Left lung (tissue), 14 donors: ENCODE data around the gene SELENOH. TPM values are rescaled to one million over a fixed set of nuclear protein-coding genes. Genes with fewer than 3 reads are reported as not detected.

ENCODE experiments used
- ATAC-seq: fragments of 200-7000 bp; cut with Tn5 transposase; one replicate; pipeline ENCODE4 v1.9.1; 2020; ENCODE audit warnings: moderate library complexity
- DNase-seq, 4 donors: peaks; one replicate each; pipeline ENCODE4 v3.0.0-alpha.2; 2013 to 2020
- H3K27ac ChIP-seq, 2 donors: fragments of 200-600 bp; sonication (generic) in 1 of 2; one replicate each; pipeline versions ENCODE4 v1.5.0 to v1.8.0; 2020 to 2021
- H3K27me3 ChIP-seq, 2 donors: fragments of 200-600 bp; sonication (generic) in 1 of 2; one replicate each; pipeline versions ENCODE4 v1.5.0 to v1.8.0; 2020 to 2021
- H3K36me3 ChIP-seq, 2 donors: fragments of 200-600 bp; sonication (generic) in 1 of 2; one replicate each; pipeline versions ENCODE4 v1.5.0 to v1.8.0; 2020 to 2021
- H3K4me1 ChIP-seq, 2 donors: fragments of 200-600 bp; one replicate each; pipeline ENCODE4 v1.8.0; 2021
- H3K4me3 ChIP-seq, 2 donors: fragments of 200-600 bp; sonication (generic) in 1 of 2; one replicate each; pipeline versions ENCODE4 v1.5.0 to v1.8.0; 2020 to 2021; ENCODE audit warnings: mild to moderate bottlenecking in 1 of 2
- H3K9me3 ChIP-seq, 2 donors: fragments of 200-600 bp; sonication (generic) in 1 of 2; one replicate each; pipeline versions ENCODE4 v1.5.0 to v1.8.0; 2020 to 2021
- intact Hi-C, 2 donors: fragments of 100-400 bp; cut with DNase I; formaldehyde crosslinking; loops; one replicate each; pipeline versions ENCODE4 v1.11.2 to v1.14.2; 2022
- long read RNA-seq, 12 donors: library from polyadenylated mRNA in 2 of 12; unstranded in 2 of 12; transcript quantifications; one replicate each; pipeline ENCODE4 v2.0.0 and lab custom pipeline, GENCODE V29; 2019 to 2026
- polyA plus RNA-seq, 6 donors: library from polyadenylated mRNA; unstranded; fragments of 120-200 nt; gene quantifications; one replicate each; pipeline ENCODE4 v1.2.1, GENCODE V29; 2013; ENCODE audit not compliant: insufficient read length in 6 of 6
- total RNA-seq, 2 donors: library from RNA; stranded (reverse); fragmentation: NEBNext Ultra II Directional; extraction: Animal tissue kit (Norgen Biotek cat#: 25700); gene quantifications; one replicate each; pipeline ENCODE4 v1.2.1, GENCODE V29; 2021
- TF ChIP-seq, protein P1 (sequence below), 2 donors: fragments of 200-600 bp; sonication (generic) in 1 of 2; IDR thresholded peaks; one replicate each; pipeline versions ENCODE4 v1.5.0 to v1.8.0; 2021; ENCODE audit warnings: antibody characterized with exemption in 2 of 2
- donor health status: DM: no; HTN: yes; CAD: no.
- donor health status: DM: no; HTN: no; CAD: no.

The SELENOH gene, protein sequence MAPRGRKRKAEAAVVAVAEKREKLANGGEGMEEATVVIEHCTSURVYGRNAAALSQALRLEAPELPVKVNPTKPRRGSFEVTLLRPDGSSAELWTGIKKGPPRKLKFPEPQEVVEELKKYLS
- total RNA-seq, result 100 to 1,000 TPM in 1 of 2 donors, 10 to 100 TPM in 1; 94.1 to 108 TPM
- 100 to 1,000 TPM; 100 to 130 (median 116) TPM for polyA plus RNA-seq
- long read RNA-seq, donor 1, transcript SELENOH-201 (3 exons, 833 nt), result minor isoform, 12 of 270 reads
- long read RNA-seq, donor 1, transcript SELENOH-205 (3 exons, 1,039 nt), result minor isoform, 11 of 270 reads
- long read RNA-seq, donor 1, transcript SELENOH-202 (4 exons, 469 nt), result minor isoform, 11 of 270 reads
- long read RNA-seq, donor 1, transcript SELENOH-204 (4 exons, 818 nt), result major isoform, 211 of 270 reads
- long read RNA-seq, donor 1, partial matches to known transcripts, result 14 of 270 reads
- long read RNA-seq, donor 1, other reads (novel, unspliced or antisense), result 5 of 270 reads
- long read RNA-seq, donor 2, transcript SELENOH-204 (4 exons, 818 nt), result major isoform, 149 of 200 reads
- long read RNA-seq, donor 2, transcript SELENOH-207 (1 exons, 523 nt), result minor isoform, 6 of 200 reads
- long read RNA-seq, donor 2, transcript SELENOH-202 (4 exons, 469 nt), result minor isoform, 5 of 200 reads
- long read RNA-seq, donor 2, transcript SELENOH-201 (3 exons, 833 nt), result minor isoform, 5 of 200 reads
- long read RNA-seq, donor 2, partial matches to known transcripts, result 27 of 200 reads
- long read RNA-seq, donor 2, other reads (novel, unspliced or antisense), result 0 of 200 reads
- long read RNA-seq, donor 3, transcript SELENOH-202 (4 exons, 469 nt), result minor isoform, 9 of 180 reads
- long read RNA-seq, donor 3, transcript SELENOH-204 (4 exons, 818 nt), result major isoform, 147 of 180 reads
- long read RNA-seq, donor 3, transcript SELENOH-205 (3 exons, 1,039 nt), result minor isoform, 5 of 180 reads
- long read RNA-seq, donor 3, partial matches to known transcripts, result 10 of 180 reads
- long read RNA-seq, donor 3, other reads (novel, unspliced or antisense), result 0 of 180 reads
- long read RNA-seq, donor 4, transcript SELENOH-201 (3 exons, 833 nt), result minor isoform, 5 of 178 reads
- long read RNA-seq, donor 4, transcript SELENOH-204 (4 exons, 818 nt), result major isoform, 165 of 178 reads
- long read RNA-seq, donor 4, partial matches to known transcripts, result 1 of 178 reads
- long read RNA-seq, donor 4, other reads (novel, unspliced or antisense), result 2 of 178 reads
- long read RNA-seq, donor 5, transcript SELENOH-204 (4 exons, 818 nt), result major isoform, 159 of 205 reads
- long read RNA-seq, donor 5, transcript SELENOH-205 (3 exons, 1,039 nt), result minor isoform, 6 of 205 reads
- long read RNA-seq, donor 5, transcript SELENOH-207 (1 exons, 523 nt), result minor isoform, 8 of 205 reads
- long read RNA-seq, donor 5, transcript SELENOH-202 (4 exons, 469 nt), result minor isoform, 6 of 205 reads
- long read RNA-seq, donor 5, partial matches to known transcripts, result 17 of 205 reads
- long read RNA-seq, donor 5, other reads (novel, unspliced or antisense), result 0 of 205 reads
- long read RNA-seq, donor 6, transcript SELENOH-201 (3 exons, 833 nt), result minor isoform, 9 of 260 reads
- long read RNA-seq, donor 6, transcript SELENOH-204 (4 exons, 818 nt), result major isoform, 210 of 260 reads
- long read RNA-seq, donor 6, transcript SELENOH-202 (4 exons, 469 nt), result minor isoform, 5 of 260 reads
- long read RNA-seq, donor 6, partial matches to known transcripts, result 28 of 260 reads
- long read RNA-seq, donor 6, other reads (novel, unspliced or antisense), result 0 of 260 reads
- long read RNA-seq, donor 7, transcript SELENOH-204 (4 exons, 818 nt), result major isoform, 116 of 135 reads
- long read RNA-seq, donor 7, transcript SELENOH-205 (3 exons, 1,039 nt), result minor isoform, 9 of 135 reads
- long read RNA-seq, donor 7, partial matches to known transcripts, result 0 of 135 reads
- long read RNA-seq, donor 7, other reads (novel, unspliced or antisense), result 0 of 135 reads
- long read RNA-seq, donor 8, transcript SELENOH-204 (4 exons, 818 nt), result major isoform, 113 of 130 reads
- long read RNA-seq, donor 8, transcript SELENOH-201 (3 exons, 833 nt), result minor isoform, 5 of 130 reads
- long read RNA-seq, donor 8, transcript SELENOH-207 (1 exons, 523 nt), result minor isoform, 6 of 130 reads
- long read RNA-seq, donor 8, partial matches to known transcripts, result 0 of 130 reads
- long read RNA-seq, donor 8, other reads (novel, unspliced or antisense), result 0 of 130 reads
- long read RNA-seq, donor 9, partial matches to known transcripts, result 0 of 4 reads
- long read RNA-seq, donor 9, other reads (novel, unspliced or antisense), result 0 of 4 reads
- long read RNA-seq, donor 10, transcript SELENOH-202 (4 exons, 469 nt), result minor isoform, 5 of 159 reads
- long read RNA-seq, donor 10, transcript SELENOH-204 (4 exons, 818 nt), result major isoform, 144 of 159 reads
- long read RNA-seq, donor 10, transcript SELENOH-201 (3 exons, 833 nt), result minor isoform, 5 of 159 reads
- long read RNA-seq, donor 10, partial matches to known transcripts, result 1 of 159 reads
- long read RNA-seq, donor 10, other reads (novel, unspliced or antisense), result 4 of 159 reads
- long read RNA-seq, donor 11, transcript SELENOH-205 (3 exons, 1,039 nt), result minor isoform, 5 of 157 reads
- long read RNA-seq, donor 11, transcript SELENOH-204 (4 exons, 818 nt), result major isoform, 130 of 157 reads
- long read RNA-seq, donor 11, transcript SELENOH-202 (4 exons, 469 nt), result minor isoform, 10 of 157 reads
- long read RNA-seq, donor 11, transcript SELENOH-201 (3 exons, 833 nt), result minor isoform, 7 of 157 reads
- long read RNA-seq, donor 11, partial matches to known transcripts, result 0 of 157 reads
- long read RNA-seq, donor 11, other reads (novel, unspliced or antisense), result 0 of 157 reads
- long read RNA-seq, donor 12, transcript SELENOH-204 (4 exons, 818 nt), result major isoform, 113 of 125 reads
- long read RNA-seq, donor 12, partial matches to known transcripts, result 0 of 125 reads
- long read RNA-seq, donor 12, other reads (novel, unspliced or antisense), result 0 of 125 reads

DNA sequence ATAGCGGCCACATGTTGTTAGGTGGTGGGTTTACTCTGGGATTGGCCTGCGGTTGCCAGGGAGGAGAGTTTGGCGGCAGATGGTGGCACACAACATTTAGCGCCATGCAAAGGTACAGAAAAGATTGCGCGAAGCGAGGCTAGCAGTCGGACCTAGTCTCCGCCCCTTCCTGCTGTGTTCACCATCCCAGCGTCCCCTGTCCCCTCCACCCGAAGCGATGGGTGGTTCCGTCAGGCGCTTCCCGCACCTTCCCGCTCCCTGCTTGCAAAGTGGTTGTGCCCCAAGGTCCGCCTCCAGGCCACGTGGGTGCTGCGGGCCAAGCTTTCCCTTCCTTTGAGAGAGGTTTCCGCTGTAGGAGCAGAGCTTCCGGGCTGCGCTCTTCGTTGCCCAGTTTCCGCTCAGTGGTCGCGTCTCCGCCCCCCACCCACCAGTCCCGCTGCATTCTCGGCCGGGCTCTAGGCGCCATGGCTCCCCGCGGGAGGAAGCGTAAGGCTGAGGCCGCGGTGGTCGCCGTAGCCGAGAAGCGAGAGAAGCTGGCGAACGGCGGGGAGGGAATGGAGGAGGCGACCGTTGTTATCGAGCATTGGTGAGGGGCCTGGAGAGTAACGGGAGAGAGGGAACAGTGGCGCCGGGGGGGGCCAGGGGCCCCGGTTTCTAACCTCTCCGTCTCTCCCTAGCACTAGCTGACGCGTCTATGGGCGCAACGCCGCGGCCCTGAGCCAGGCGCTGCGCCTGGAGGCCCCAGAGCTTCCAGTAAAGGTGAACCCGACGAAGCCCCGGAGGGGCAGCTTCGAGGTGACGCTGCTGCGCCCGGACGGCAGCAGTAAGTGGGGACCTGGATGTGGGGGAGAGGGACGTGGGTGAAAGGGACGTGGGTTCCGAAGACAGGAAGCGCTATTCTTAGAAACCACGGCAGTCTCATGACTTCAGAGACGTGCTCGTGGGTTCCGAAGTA, at the start of gene SELENOH:
TSS of gene SELENOH (plus strand) at position 360 of the 955 bp plus-strand sequence. CDS start at position 465, 105 bp downstream.
- Histone ChIP-seq H3K4me1 (peaks cover 6 to 26% of the 10 kb centered on the region in 2 donors), H3K27me3 (no peaks in the 10 kb centered on the region), H3K27ac (peak within 1 kb of the TSS; percentile 90 to 93), H3K36me3 (peaks cover 0 to 65% of the 10 kb centered on the region in 2 donors), H3K9me3 (no peaks in the 10 kb centered on the region), H3K4me3 (peak within 1 kb of the TSS; percentile 64 to 83)
- TF ChIP-seq, protein P1, sequence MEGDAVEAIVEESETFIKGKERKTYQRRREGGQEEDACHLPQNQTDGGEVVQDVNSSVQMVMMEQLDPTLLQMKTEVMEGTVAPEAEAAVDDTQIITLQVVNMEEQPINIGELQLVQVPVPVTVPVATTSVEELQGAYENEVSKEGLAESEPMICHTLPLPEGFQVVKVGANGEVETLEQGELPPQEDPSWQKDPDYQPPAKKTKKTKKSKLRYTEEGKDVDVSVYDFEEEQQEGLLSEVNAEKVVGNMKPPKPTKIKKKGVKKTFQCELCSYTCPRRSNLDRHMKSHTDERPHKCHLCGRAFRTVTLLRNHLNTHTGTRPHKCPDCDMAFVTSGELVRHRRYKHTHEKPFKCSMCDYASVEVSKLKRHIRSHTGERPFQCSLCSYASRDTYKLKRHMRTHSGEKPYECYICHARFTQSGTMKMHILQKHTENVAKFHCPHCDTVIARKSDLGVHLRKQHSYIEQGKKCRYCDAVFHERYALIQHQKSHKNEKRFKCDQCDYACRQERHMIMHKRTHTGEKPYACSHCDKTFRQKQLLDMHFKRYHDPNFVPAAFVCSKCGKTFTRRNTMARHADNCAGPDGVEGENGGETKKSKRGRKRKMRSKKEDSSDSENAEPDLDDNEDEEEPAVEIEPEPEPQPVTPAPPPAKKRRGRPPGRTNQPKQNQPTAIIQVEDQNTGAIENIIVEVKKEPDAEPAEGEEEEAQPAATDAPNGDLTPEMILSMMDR (IDR thresholded peaks at IDR 0.05), result no peak
- ATAC-seq, result peak; percentile 99
- DNase-seq, result peak; percentile 92 to 98 (median 98)
- intact Hi-C loops, result no loop called here

DNA sequence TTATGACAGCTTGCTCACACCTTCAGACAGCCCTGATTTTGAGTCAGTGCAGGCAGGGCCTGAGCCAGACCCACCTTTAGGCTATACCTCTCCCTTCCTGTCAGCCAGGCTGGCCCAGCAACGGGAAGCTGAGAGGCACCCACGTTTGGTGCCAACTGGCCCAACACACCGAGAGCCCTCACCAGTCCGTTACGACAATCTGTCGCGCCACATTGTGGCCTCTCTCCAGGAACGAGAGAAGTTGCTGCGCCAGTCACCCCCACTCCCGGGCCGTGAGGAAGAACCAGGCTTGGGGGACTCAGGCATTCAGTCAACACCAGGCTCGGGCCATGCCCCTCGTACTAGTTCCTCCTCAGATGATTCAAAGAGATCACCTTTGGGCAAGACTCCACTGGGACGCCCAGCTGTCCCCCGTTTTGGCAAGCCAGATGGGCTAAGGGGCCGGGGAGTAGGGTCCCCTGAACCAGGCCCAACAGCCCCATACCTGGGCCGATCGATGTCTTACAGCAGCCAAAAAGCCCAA, 42.4 kb upstream of the SELENOH start:
- no peak for ATAC-seq
- DNase-seq, result no peak
- Histone ChIP-seq H3K36me3 (peaks cover 5 to 100% of the 10 kb centered on the region in 2 donors), H3K4me1 (no peaks in the 10 kb centered on the region), H3K27ac (no peak overlapping the region), H3K9me3 (no peaks in the 10 kb centered on the region), H3K27me3 (no peaks in the 10 kb centered on the region), H3K4me3 (no peak overlapping the region)
- TF ChIP-seq, protein P1 (IDR thresholded peaks at IDR 0.05), result no peak
- intact Hi-C loops, result no loop called here

DNA sequence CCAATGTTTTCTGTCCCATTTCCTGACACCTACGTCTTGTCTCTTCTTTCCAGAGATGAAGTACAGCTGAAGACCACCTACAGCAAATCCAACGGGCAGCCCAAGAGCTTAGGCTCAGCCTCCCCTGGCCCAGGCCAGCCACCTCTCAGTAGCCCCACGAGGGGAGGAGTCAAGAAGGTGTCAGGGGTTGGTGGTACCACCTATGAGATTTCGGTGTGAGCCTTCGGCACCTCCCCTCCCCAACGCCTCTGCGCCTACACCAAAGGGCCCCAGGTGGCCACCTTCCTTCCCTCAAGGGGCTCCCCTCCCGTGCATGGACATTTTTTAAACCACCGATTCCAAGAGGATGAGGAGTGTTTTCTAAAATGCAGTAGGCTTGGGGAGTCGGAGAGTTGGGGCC, 41.5 kb upstream of the SELENOH start:
- Histone ChIP-seq H3K4me1 (no peaks in the 10 kb centered on the region), H3K4me3 (no peak overlapping the region), H3K27ac (no peak overlapping the region), H3K9me3 (no peaks in the 10 kb centered on the region), H3K27me3 (no peaks in the 10 kb centered on the region), H3K36me3 (peaks cover 5 to 100% of the 10 kb centered on the region in 2 donors)
- ATAC-seq (no peak), DNase-seq (no peak)
- TF ChIP-seq, protein P1 (IDR thresholded peaks at IDR 0.05), result no peak
- intact Hi-C loops, result no loop called here
